ENCODE measurements around the gene TMEM132E. TPM values are rescaled to one million over a fixed set of nuclear protein-coding genes. Genes with fewer than 3 reads are reported as not detected.

TMEM132E gene
- total and polyA plus RNA-seq, 10 of the 15 experiments (the other 5 are each of a cell fraction or from before 2014, with no cell fraction given), result not detected

DNA sequence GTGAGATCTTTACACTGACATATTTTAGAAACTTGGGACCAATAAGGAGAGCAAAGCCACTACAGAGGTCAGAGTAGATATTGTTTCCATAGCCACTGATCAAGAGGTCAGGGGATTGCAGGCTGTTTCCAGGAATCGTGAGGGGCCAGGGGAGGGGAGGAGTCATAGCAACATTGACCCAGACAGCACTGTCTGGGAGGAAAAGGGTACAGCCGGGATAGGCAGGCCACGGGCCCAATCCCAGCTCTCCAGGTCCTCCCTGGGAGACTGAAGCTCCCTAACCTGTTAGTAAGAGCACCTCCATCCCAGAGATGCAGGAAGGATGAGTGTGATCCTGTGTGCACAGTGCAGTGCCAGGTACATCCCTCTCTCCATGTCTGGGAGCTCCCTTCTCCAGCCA, 48.5 kb upstream of the TMEM132E start:
- no peaks in the 10 kb centered on the region for H3K4me1 ChIP-seq (ENCODE audit: control insufficient read depth, insufficient read depth, low read length)
- no peak overlapping the region for H2AFZ ChIP-seq (ENCODE audit: control insufficient read depth, low read depth, low read length)
- FAIRE-seq, result no peak
- intact Hi-C loops (cut with micrococcal nuclease; ENCODE audit: unreplicated experiment) (no loop called here), in situ Hi-C loops (cut with MboI) (no loop called here)
- ATAC-seq, result no peak
- ChIA-PET SMC1A (ENCODE audit: uncharacterized antibody, unreplicated experiment) (no interaction called here), POLR2A (no interaction called here), RAD21 (ENCODE audit: unreplicated experiment) (no interaction called here), CTCF (interaction anchor here (0.8 kb wide), 1 partner anchor 11 kb away, joined by 4 read pairs; no protein-coding TSS in a partner anchor)
- TF ChIP-seq CBFB (IDR thresholded peaks at IDR 0.05; ENCODE audit: low read depth), result no peak
- no peak for TF ChIP-seq SMARCA5 (IDR thresholded peaks at IDR 0.05)
- TF ChIP-seq CBX5 (IDR thresholded peaks at IDR 0.05; ENCODE audit: low read depth), result no peak
- TF ChIP-seq BHLHE40 (IDR thresholded peaks at IDR 0.05; ENCODE audit: borderline replicate concordance in 1 of 2, low read depth in 2 of 2, low read length in 1 of 2), result no peak
- no peak for TF ChIP-seq CHD4 (IDR thresholded peaks at IDR 0.05)
- TF ChIP-seq KDM1A (IDR thresholded peaks at IDR 0.05; ENCODE audit: borderline replicate concordance), result no peak
- no peak for TF ChIP-seq CHD1 (IDR thresholded peaks at IDR 0.05; ENCODE audit: low read depth, low read length)
- TF ChIP-seq, protein P1, sequence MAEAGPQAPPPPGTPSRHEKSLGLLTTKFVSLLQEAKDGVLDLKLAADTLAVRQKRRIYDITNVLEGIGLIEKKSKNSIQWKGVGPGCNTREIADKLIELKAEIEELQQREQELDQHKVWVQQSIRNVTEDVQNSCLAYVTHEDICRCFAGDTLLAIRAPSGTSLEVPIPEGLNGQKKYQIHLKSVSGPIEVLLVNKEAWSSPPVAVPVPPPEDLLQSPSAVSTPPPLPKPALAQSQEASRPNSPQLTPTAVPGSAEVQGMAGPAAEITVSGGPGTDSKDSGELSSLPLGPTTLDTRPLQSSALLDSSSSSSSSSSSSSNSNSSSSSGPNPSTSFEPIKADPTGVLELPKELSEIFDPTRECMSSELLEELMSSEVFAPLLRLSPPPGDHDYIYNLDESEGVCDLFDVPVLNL (IDR thresholded peaks at IDR 0.05; ENCODE audit: low read depth, low read length), result no peak
- TF ChIP-seq RAD51 (IDR thresholded peaks at IDR 0.05), result no peak
- TF ChIP-seq, protein P2, sequence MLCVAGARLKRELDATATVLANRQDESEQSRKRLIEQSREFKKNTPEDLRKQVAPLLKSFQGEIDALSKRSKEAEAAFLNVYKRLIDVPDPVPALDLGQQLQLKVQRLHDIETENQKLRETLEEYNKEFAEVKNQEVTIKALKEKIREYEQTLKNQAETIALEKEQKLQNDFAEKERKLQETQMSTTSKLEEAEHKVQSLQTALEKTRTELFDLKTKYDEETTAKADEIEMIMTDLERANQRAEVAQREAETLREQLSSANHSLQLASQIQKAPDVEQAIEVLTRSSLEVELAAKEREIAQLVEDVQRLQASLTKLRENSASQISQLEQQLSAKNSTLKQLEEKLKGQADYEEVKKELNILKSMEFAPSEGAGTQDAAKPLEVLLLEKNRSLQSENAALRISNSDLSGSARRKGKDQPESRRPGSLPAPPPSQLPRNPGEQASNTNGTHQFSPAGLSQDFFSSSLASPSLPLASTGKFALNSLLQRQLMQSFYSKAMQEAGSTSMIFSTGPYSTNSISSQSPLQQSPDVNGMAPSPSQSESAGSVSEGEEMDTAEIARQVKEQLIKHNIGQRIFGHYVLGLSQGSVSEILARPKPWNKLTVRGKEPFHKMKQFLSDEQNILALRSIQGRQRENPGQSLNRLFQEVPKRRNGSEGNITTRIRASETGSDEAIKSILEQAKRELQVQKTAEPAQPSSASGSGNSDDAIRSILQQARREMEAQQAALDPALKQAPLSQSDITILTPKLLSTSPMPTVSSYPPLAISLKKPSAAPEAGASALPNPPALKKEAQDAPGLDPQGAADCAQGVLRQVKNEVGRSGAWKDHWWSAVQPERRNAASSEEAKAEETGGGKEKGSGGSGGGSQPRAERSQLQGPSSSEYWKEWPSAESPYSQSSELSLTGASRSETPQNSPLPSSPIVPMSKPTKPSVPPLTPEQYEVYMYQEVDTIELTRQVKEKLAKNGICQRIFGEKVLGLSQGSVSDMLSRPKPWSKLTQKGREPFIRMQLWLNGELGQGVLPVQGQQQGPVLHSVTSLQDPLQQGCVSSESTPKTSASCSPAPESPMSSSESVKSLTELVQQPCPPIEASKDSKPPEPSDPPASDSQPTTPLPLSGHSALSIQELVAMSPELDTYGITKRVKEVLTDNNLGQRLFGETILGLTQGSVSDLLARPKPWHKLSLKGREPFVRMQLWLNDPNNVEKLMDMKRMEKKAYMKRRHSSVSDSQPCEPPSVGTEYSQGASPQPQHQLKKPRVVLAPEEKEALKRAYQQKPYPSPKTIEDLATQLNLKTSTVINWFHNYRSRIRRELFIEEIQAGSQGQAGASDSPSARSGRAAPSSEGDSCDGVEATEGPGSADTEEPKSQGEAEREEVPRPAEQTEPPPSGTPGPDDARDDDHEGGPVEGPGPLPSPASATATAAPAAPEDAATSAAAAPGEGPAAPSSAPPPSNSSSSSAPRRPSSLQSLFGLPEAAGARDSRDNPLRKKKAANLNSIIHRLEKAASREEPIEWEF (IDR thresholded peaks at IDR 0.05; ENCODE audit: insufficient replicate concordance, low read depth, low read length), result no peak
- TF ChIP-seq BCL11A (IDR thresholded peaks at IDR 0.05; ENCODE audit: low read depth, low read length), result no peak
- no peak for TF ChIP-seq MYB (IDR thresholded peaks at IDR 0.05; ENCODE audit: borderline replicate concordance, low read depth, low read length)
- no peak for TF ChIP-seq BACH1 (IDR thresholded peaks at IDR 0.05; ENCODE audit: borderline replicate concordance)
- no peak for TF ChIP-seq YBX1 (IDR thresholded peaks at IDR 0.05)
- TF ChIP-seq JUNB (IDR thresholded peaks at IDR 0.05), result no peak
- TF ChIP-seq, protein P3, sequence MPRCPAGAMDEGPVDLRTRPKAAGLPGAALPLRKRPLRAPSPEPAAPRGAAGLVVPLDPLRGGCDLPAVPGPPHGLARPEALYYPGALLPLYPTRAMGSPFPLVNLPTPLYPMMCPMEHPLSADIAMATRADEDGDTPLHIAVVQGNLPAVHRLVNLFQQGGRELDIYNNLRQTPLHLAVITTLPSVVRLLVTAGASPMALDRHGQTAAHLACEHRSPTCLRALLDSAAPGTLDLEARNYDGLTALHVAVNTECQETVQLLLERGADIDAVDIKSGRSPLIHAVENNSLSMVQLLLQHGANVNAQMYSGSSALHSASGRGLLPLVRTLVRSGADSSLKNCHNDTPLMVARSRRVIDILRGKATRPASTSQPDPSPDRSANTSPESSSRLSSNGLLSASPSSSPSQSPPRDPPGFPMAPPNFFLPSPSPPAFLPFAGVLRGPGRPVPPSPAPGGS (IDR thresholded peaks at IDR 0.05; ENCODE audit: borderline replicate concordance, insufficient read depth, low read depth, low read length, poor library complexity, severe bottlenecking), result no peak
- TF ChIP-seq PBX3 (IDR thresholded peaks at IDR 0.05; ENCODE audit: insufficient replicate concordance, low read depth, low read length), result no peak
- no peaks in the 10 kb centered on the region for H4K20me1 ChIP-seq (ENCODE audit: control insufficient read depth, insufficient read depth)
- no TSS peak for BruUV-seq (replicated peaks)
- H3K9me3 ChIP-seq (replicated peaks; ENCODE audit: control insufficient read depth, insufficient read depth, low read length), result no peaks in the 10 kb centered on the region
- H3K27me3 ChIP-seq (replicated peaks in 1 of 2; ENCODE audit: control insufficient read depth in 2 of 2, insufficient read depth in 2 of 2, low read length in 1 of 2), result peaks cover 2% of the 10 kb centered on the region in 2 experiments; a peak in 2 of 4 replicates
- no peaks in the 10 kb centered on the region for H3K79me2 ChIP-seq (ENCODE audit: control insufficient read depth, insufficient read depth, low read length)
- H3K4me3 ChIP-seq, result no peak overlapping the region
- WGBS (ENCODE audit: insufficient coverage, insufficient replicate concordance, low lambda C conversion rate, missing lambda C conversion rate), result 16% methylated on average over 3 of the region's 3 CpGs
- no peaks in the 10 kb centered on the region for H3K36me3 ChIP-seq (ENCODE audit: control insufficient read depth in 2 of 2, insufficient read depth in 2 of 2, low read length in 1 of 2)
- H3K4me2 ChIP-seq (ENCODE audit: control insufficient read depth, insufficient read depth), result no peak overlapping the region
- DNase-seq (ENCODE audit: low read depth, low spot score), result no peak
- no peak overlapping the region for H3K27ac ChIP-seq (ENCODE audit: control insufficient read depth, insufficient read depth)
- no peak overlapping the region for H3K9ac ChIP-seq (ENCODE audit: control insufficient read depth, insufficient read depth, low read length)

All from GM12878 (cell line).